ENCODE data around the gene B3GALT6.
"Not testable (repeated sequence)": the region's sequence is repeated elsewhere in the genome, so short reads cannot be mapped to it uniquely, and the experiment has no call there.

The B3GALT6 gene

GRCh38 chr1:1189111-1189510 lies 42.9 kb upstream of the B3GALT6 start:
- no peak for DNase-seq (ENCODE audit: low spot score)
- no peak for TF ChIP-seq CTCF (IDR thresholded peaks at IDR 0.05; ENCODE audit: extremely low read depth, missing control alignments)

GRCh38 chr1:1191734-1192133 lies 40.3 kb upstream of the B3GALT6 start:
- no peak for TF ChIP-seq CTCF (IDR thresholded peaks at IDR 0.05; ENCODE audit: extremely low read depth, missing control alignments)
- no peak for DNase-seq (ENCODE audit: low spot score)

- no peak for DNase-seq (ENCODE audit: low spot score)
- no peak for TF ChIP-seq CTCF (IDR thresholded peaks at IDR 0.05; ENCODE audit: extremely low read depth, missing control alignments)
Measured at GRCh38 chr1:1194723-1195122, 37.3 kb upstream of the B3GALT6 start.

GRCh38 chr1:1195726-1196125 lies 36.3 kb upstream of the B3GALT6 start:
- not testable (repeated sequence) for DNase-seq (ENCODE audit: low spot score)

GRCh38 chr1:1196431-1197187 lies 35.4 kb upstream of the B3GALT6 start:
- no peak for DNase-seq (ENCODE audit: low spot score)
- TF ChIP-seq CTCF (IDR thresholded peaks at IDR 0.05; ENCODE audit: extremely low read depth, missing control alignments), result no peak

GRCh38 chr1:1197188-1197500 lies 34.9 kb upstream of the B3GALT6 start:
- TF ChIP-seq CTCF (IDR thresholded peaks at IDR 0.05; ENCODE audit: extremely low read depth, missing control alignments), result no peak
- DNase-seq (ENCODE audit: low spot score), result no peak

GRCh38 chr1:1197551-1198422 lies 34.2 kb upstream of the B3GALT6 start:
- no peak for TF ChIP-seq CTCF (IDR thresholded peaks at IDR 0.05; ENCODE audit: extremely low read depth, missing control alignments)
- DNase-seq (ENCODE audit: low spot score), result no peak
